H9 (cell line): Measurements from ENCODE around the gene BIRC6. TPM values are rescaled to one million over a fixed set of nuclear protein-coding genes. Genes with fewer than 3 reads are reported as not detected.
"Not testable (repeated sequence)": the region's sequence is repeated elsewhere in the genome, so short reads cannot be mapped to it uniquely, and the experiment has no call there.

ENCODE experiments used
- DNase-seq: peaks from one replicate; pipeline ENCODE4 v3.0.0-alpha.2; 2017
- H2AFZ ChIP-seq: one replicate; pipeline ENCODE4 v1.6.1; 2013; ENCODE audit warnings: mild to moderate bottlenecking, low read length, control low read depth, moderate library complexity
- H2AK5ac ChIP-seq: 2 replicates; pipeline ENCODE4 v1.6.1; 2013; ENCODE audit warnings: low read length, control low read depth, mixed read lengths; ENCODE audit not compliant: insufficient read length
- H2BK120ac ChIP-seq: one replicate; pipeline ENCODE4 v1.6.1; 2013; ENCODE audit warnings: low read depth, mild to moderate bottlenecking, low read length, control low read depth, inconsistent platforms; ENCODE audit not compliant: poor library complexity, severe bottlenecking
- H2BK12ac ChIP-seq: 2 replicates; pipeline ENCODE4 v1.6.1; 2013; ENCODE audit warnings: low read length, control low read depth, mixed read lengths, low read depth; ENCODE audit not compliant: insufficient read length
- H2BK15ac ChIP-seq: 2 replicates; pipeline ENCODE4 v1.6.1; 2013; ENCODE audit warnings: low read depth, low read length, control low read depth
- H2BK20ac ChIP-seq: one replicate; pipeline ENCODE4 v1.6.1; 2013; ENCODE audit warnings: low read depth, mild to moderate bottlenecking, low read length, control low read depth, inconsistent platforms; ENCODE audit not compliant: poor library complexity, severe bottlenecking
- H2BK5ac ChIP-seq: 2 replicates; pipeline ENCODE4 v1.6.1; 2013; ENCODE audit warnings: low read length, control low read depth, mixed read lengths; ENCODE audit not compliant: insufficient read length
- H3K14ac ChIP-seq: 2 replicates; pipeline ENCODE4 v1.6.1; 2013; ENCODE audit warnings: low read length, control low read depth; ENCODE audit not compliant: insufficient read depth
- H3K18ac ChIP-seq: 2 replicates; pipeline ENCODE4 v1.6.1; 2013; ENCODE audit warnings: low read depth, mild to moderate bottlenecking, mixed read lengths, low read length, control low read depth; ENCODE audit not compliant: insufficient read length
- H3K23ac ChIP-seq: 2 replicates; pipeline ENCODE4 v1.6.1; 2013; ENCODE audit warnings: low read length, control low read depth, mixed read lengths, low read depth; ENCODE audit not compliant: insufficient read length
- H3K23me2 ChIP-seq: 2 replicates; pipeline ENCODE4 v1.6.1; 2013; ENCODE audit warnings: low read depth, mild to moderate bottlenecking, mixed read lengths, low read length, control low read depth; ENCODE audit not compliant: insufficient read length, poor library complexity, severe bottlenecking
- H3K27ac ChIP-seq: 2 replicates; pipeline ENCODE4 v1.5.1; 2013; ENCODE audit warnings: low read length, control low read depth, mixed read lengths, low read depth; ENCODE audit not compliant: insufficient read length
- H3K27me3 ChIP-seq: 2 replicates; pipeline ENCODE4 v1.6.1; 2013; ENCODE audit warnings: low read length, control low read depth, inconsistent platforms; ENCODE audit not compliant: insufficient read depth
- H3K4ac ChIP-seq: 2 replicates; pipeline ENCODE4 v1.6.1; 2013; ENCODE audit warnings: low read depth, mild to moderate bottlenecking, control low read depth, inconsistent platforms, low read length, moderate library complexity
- H3K4me1 ChIP-seq: 2 replicates; pipeline ENCODE4 v1.6.1; 2013; ENCODE audit warnings: low read length, control low read depth, inconsistent platforms; ENCODE audit not compliant: insufficient read depth
- H3K4me2 ChIP-seq: 2 replicates; pipeline ENCODE4 v1.6.1; 2013; ENCODE audit warnings: low read length, control low read depth, mixed read lengths; ENCODE audit not compliant: insufficient read length, insufficient read depth
- H3K56ac ChIP-seq: 2 replicates; pipeline ENCODE4 v1.6.1; 2013; ENCODE audit warnings: low read depth, mild to moderate bottlenecking, mixed read lengths, low read length, control low read depth; ENCODE audit not compliant: insufficient read length
- H3K79me1 ChIP-seq: 2 replicates; pipeline ENCODE4 v1.6.1; 2013; ENCODE audit warnings: low read depth, mild to moderate bottlenecking, moderate library complexity, low read length, control low read depth, inconsistent platforms; ENCODE audit not compliant: insufficient read depth, poor library complexity, severe bottlenecking
- H3K79me2 ChIP-seq: 2 replicates; pipeline ENCODE4 v1.6.1; 2013; ENCODE audit warnings: low read length, control low read depth, inconsistent platforms; ENCODE audit not compliant: insufficient read depth
- H3K9ac ChIP-seq: 2 replicates; pipeline ENCODE4 v1.6.1; 2013; ENCODE audit warnings: low read length, control low read depth, mixed read lengths; ENCODE audit not compliant: insufficient read length; ENCODE audit errors: extremely low read depth
- H3K9me3 ChIP-seq: one replicate; pipeline ENCODE4 v1.6.1; 2013; ENCODE audit warnings: low read depth, low read length, inconsistent platforms; ENCODE audit not compliant: control insufficient read depth
- H3T11ph ChIP-seq: one replicate; pipeline ENCODE4 v1.6.1; 2013; ENCODE audit warnings: mild to moderate bottlenecking, low read length, control low read depth, inconsistent platforms
- H4K20me1 ChIP-seq: one replicate; pipeline ENCODE4 v1.6.1; 2013; ENCODE audit not compliant: control insufficient read depth, insufficient read length, insufficient read depth
- H4K5ac ChIP-seq: 2 replicates; pipeline ENCODE4 v1.6.1; 2013; ENCODE audit warnings: low read depth, mild to moderate bottlenecking, mixed read lengths, low read length, control low read depth; ENCODE audit not compliant: insufficient read length
- H4K8ac ChIP-seq: replicated peaks from 2 replicates; pipeline ENCODE4 v1.6.1; 2013; ENCODE audit warnings: low read length, control low read depth, mixed read lengths, low read depth; ENCODE audit not compliant: insufficient read length
- H4K91ac ChIP-seq: 2 replicates; pipeline ENCODE4 v1.6.1; 2013; ENCODE audit warnings: low read depth, mild to moderate bottlenecking, moderate library complexity, mixed read lengths, low read length, control low read depth; ENCODE audit not compliant: insufficient read length
- H3K27ac Mint-ChIP-seq, 3 experiments: 2 replicates in 2 of 3; 3 replicates in 1 of 3; pipeline ENCODE4 v1.8.0; 2020 to 2021; ENCODE audit warnings: mixed read lengths in 3 of 3, mild to moderate bottlenecking in 1 of 3, moderate library complexity in 1 of 3
- H3K27me3 Mint-ChIP-seq: 2 replicates; pipeline ENCODE4 v1.8.0; 2021; ENCODE audit warnings: low read depth, mild to moderate bottlenecking, moderate library complexity, mixed read lengths
- H3K36me3 Mint-ChIP-seq, 3 experiments: 2 replicates in 2 of 3; 3 replicates in 1 of 3; pipeline ENCODE4 v1.8.0; 2020 to 2021; ENCODE audit warnings: low read depth in 3 of 3, mixed read lengths in 3 of 3; ENCODE audit not compliant: insufficient read depth in 1 of 3
- H3K4me1 Mint-ChIP-seq, 2 experiments: 2 replicates each; pipeline ENCODE4 v1.8.0; 2020; ENCODE audit warnings: mixed read lengths in 2 of 2
- H3K4me3 Mint-ChIP-seq, 2 experiments: 2 replicates in 1 of 2; 3 replicates in 1 of 2; pipeline ENCODE4 v1.8.0; 2020 to 2021; ENCODE audit warnings: mild to moderate bottlenecking in 2 of 2, mixed read lengths in 2 of 2, moderate library complexity in 1 of 2
- H3K9me3 Mint-ChIP-seq, 2 experiments: 2 replicates in 1 of 2; 3 replicates in 1 of 2; pipeline ENCODE4 v1.8.0; 2020; ENCODE audit warnings: mild to moderate bottlenecking in 2 of 2, mixed read lengths in 2 of 2, moderate library complexity in 1 of 2
- WGBS: extraction: QIAGEN DNeasy Blood & Tissue Kit; methylation state at CpG from one replicate; pipeline ENCODE4 v1.1.7; 2013; ENCODE audit warnings: missing lambda C conversion rate, low lambda C conversion rate, mixed read lengths; ENCODE audit not compliant: insufficient read length; ENCODE audit errors: extremely low coverage; 5-methylcytosine and 5-hydroxymethylcytosine counted together
- total RNA-seq: library from RNA; stranded (reverse); gene quantifications from 2 replicates; pipeline ENCODE4 v1.2.1, GENCODE V29; 2021
- TF ChIP-seq, protein P1 (sequence below): fragments of 200-600 bp; sonication (generic); conservative IDR thresholded peaks from 3 replicates; pipeline ENCODE4 v1.8.0; 2021; ENCODE audit warnings: antibody characterized with exemption, mild to moderate bottlenecking

Gene BIRC6
- total RNA-seq, 1 experiment from 2014 or later: 78.8 TPM

DNA sequence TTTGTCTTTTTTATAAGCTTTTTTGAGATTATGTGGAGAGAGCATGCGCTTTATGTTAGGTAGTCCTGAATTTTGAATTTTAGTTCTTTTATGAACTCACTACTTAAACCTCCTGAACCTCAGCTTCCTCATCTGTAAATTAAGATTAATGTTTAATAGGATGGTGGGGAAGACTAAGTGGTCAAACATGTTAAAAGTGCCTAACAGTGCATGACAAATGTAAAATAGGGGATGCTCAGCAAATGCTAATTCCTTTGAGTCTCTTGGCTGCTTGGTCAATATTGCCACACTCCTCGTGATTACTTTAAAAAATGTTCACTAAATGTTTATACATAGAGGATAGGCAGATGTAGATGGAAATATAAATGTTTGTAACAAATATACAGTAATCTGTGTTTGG, 6.8 kb downstream of the BIRC6 start:
- no peaks in the 10 kb centered on the region for H3K23me2 ChIP-seq
- H2BK12ac ChIP-seq: no peak overlapping the region
- no peaks in the 10 kb centered on the region for H3K9me3 ChIP-seq
- H4K5ac ChIP-seq: no peak overlapping the region
- H3K4me1 ChIP-seq: no peaks in the 10 kb centered on the region
- peaks cover 15 to 32% (median 21%) of the 10 kb centered on the region in 3 experiments for H3K36me3 Mint-ChIP-seq
- no peak overlapping the region for H3K27ac Mint-ChIP-seq
- no peak overlapping the region for H3K14ac ChIP-seq
- H2BK15ac ChIP-seq: no peak overlapping the region
- no peak overlapping the region for H2AK5ac ChIP-seq
- H3T11ph ChIP-seq: no peak overlapping the region
- no peak overlapping the region for H4K8ac ChIP-seq
- H3K9me3 Mint-ChIP-seq: peaks cover 0 to 2% of the 10 kb centered on the region in 2 experiments; a peak in 2 of 5 replicates
- H3K79me1 ChIP-seq: peaks cover 7% of the 10 kb centered on the region
- H3K9ac ChIP-seq: no peak overlapping the region
- H3K18ac ChIP-seq: no peak overlapping the region
- no peak overlapping the region for H3K56ac ChIP-seq
- WGBS: no CpG with 5 or more reads among the region's 2 CpGs
- no peak overlapping the region for H4K91ac ChIP-seq
- H2BK5ac ChIP-seq: no peak overlapping the region
- no peak for DNase-seq
- TF ChIP-seq, protein P1, sequence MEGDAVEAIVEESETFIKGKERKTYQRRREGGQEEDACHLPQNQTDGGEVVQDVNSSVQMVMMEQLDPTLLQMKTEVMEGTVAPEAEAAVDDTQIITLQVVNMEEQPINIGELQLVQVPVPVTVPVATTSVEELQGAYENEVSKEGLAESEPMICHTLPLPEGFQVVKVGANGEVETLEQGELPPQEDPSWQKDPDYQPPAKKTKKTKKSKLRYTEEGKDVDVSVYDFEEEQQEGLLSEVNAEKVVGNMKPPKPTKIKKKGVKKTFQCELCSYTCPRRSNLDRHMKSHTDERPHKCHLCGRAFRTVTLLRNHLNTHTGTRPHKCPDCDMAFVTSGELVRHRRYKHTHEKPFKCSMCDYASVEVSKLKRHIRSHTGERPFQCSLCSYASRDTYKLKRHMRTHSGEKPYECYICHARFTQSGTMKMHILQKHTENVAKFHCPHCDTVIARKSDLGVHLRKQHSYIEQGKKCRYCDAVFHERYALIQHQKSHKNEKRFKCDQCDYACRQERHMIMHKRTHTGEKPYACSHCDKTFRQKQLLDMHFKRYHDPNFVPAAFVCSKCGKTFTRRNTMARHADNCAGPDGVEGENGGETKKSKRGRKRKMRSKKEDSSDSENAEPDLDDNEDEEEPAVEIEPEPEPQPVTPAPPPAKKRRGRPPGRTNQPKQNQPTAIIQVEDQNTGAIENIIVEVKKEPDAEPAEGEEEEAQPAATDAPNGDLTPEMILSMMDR: no peak
- no peak overlapping the region for H3K23ac ChIP-seq
- H3K4ac ChIP-seq: no peak overlapping the region
- H2AFZ ChIP-seq: no peak overlapping the region
- H2BK120ac ChIP-seq: no peak overlapping the region
- no peak overlapping the region for H3K4me2 ChIP-seq
- no peaks in the 10 kb centered on the region for H3K27me3 Mint-ChIP-seq
- H3K79me2 ChIP-seq: peaks cover 73% of the 10 kb centered on the region; the same call in 1 of the 2 replicates
- peaks cover 19 to 23% of the 10 kb centered on the region in 2 experiments for H3K4me1 Mint-ChIP-seq
- H3K4me3 Mint-ChIP-seq: no peak overlapping the region
- no peaks in the 10 kb centered on the region for H4K20me1 ChIP-seq
- H3K27me3 ChIP-seq: no peaks in the 10 kb centered on the region
- no peak overlapping the region for H3K27ac ChIP-seq
- H2BK20ac ChIP-seq: no peak overlapping the region

DNA sequence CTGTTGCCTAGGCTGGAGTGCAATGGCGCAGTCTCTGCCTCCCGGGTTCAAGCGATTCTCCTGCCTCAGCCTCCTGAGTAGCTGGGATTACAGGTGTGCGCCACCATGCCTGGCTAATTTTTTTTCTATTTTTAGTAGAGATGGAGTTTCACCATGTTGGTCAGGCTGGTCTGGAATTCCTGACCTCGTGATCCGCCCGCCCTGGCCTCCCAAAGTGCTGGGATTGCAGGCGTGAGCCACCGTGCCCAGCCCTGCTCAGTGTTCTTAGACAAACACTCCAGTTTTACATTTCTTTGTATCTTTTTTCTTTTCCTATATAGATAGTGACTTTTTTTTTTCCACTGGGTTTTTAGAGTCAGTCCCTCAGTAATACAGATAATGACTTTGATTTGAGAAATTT, 7.5 kb downstream of the BIRC6 start:
- H3T11ph ChIP-seq, H3K27me3 ChIP-seq, H3K27ac ChIP-seq, H3K9me3 ChIP-seq, H3K79me1 ChIP-seq, H3K14ac ChIP-seq, DNase-seq, H4K8ac ChIP-seq, H3K23ac ChIP-seq, H4K5ac ChIP-seq, H4K91ac ChIP-seq, H3K27me3 Mint-ChIP-seq, H2BK20ac ChIP-seq, H2BK15ac ChIP-seq, H2AFZ ChIP-seq, H3K9ac ChIP-seq, H2AK5ac ChIP-seq, H2BK120ac ChIP-seq, H4K20me1 ChIP-seq, H3K4me2 ChIP-seq, H3K23me2 ChIP-seq, H3K9me3 Mint-ChIP-seq, H3K4ac ChIP-seq, H3K4me1 ChIP-seq, H2BK5ac ChIP-seq, H3K4me3 Mint-ChIP-seq, H2BK12ac ChIP-seq, H3K56ac ChIP-seq, H3K18ac ChIP-seq: not testable (repeated sequence)
- H3K79me2 ChIP-seq: peaks cover 75% of the 10 kb centered on the region; the same call in 1 of the 2 replicates
- H3K36me3 Mint-ChIP-seq: peaks cover 13 to 28% (median 15%) of the 10 kb centered on the region in 3 experiments
- no CpG with 5 or more reads among the region's 9 CpGs for WGBS
- H3K27ac Mint-ChIP-seq: peak overlapping the region in 2 of 3 experiments; percentile 40 to 55; a peak in 4 of 7 replicates
- peaks cover 12 to 17% of the 10 kb centered on the region in 2 experiments for H3K4me1 Mint-ChIP-seq
